ENCODE results near the gene PTPRK. TPM values are rescaled to one million over a fixed set of nuclear protein-coding genes. Genes with fewer than 3 reads are reported as not detected.

The PTPRK gene
- total and polyA plus RNA-seq, 3 experiments from 2014 or later, result 0.74 to 23.0 (median 21.3) TPM

GRCh38 chr6:127956260-127956888 lies 564.0 kb downstream of the PTPRK start:
- peaks cover 0 to 1% (median 0%) of the 10 kb centered on the region in 3 donors for H3K36me3 Mint-ChIP-seq
- H3K4me1 ChIP-seq (ENCODE audit: insufficient read depth, low read length), result peaks cover 34% of the 10 kb centered on the region
- POLR2A ChIA-PET, result no interaction called here
- no peaks in the 10 kb centered on the region for H3K36me3 ChIP-seq (ENCODE audit: insufficient read depth, low read length)
- peak overlapping the region in 1 of 8 donors; percentile 22 for H3K27ac Mint-ChIP-seq
- H3K4me1 Mint-ChIP-seq, result peaks cover 33 to 54% (median 38%) of the 10 kb centered on the region in 3 donors
- no peak overlapping the region for H3K27ac ChIP-seq (ENCODE audit: low read depth, low read length)
- no peak overlapping the region for H3K4me3 Mint-ChIP-seq
- no peaks in the 10 kb centered on the region for H3K9me3 ChIP-seq (ENCODE audit: low read length)
- CTCF ChIA-PET, result interaction anchor here (1.4 to 2.7 kb wide), 3 partner anchors 11 to 16 kb away, joined by 3 to 7 read pairs (median 6); no protein-coding TSS in a partner anchor
- peaks cover 0 to 2% of the 10 kb centered on the region in 2 donors for H3K27me3 Mint-ChIP-seq
- no peak overlapping the region for H3K4me3 ChIP-seq (ENCODE audit: low read length)
- DNase-seq, result no peak
- no peaks in the 10 kb centered on the region for H3K9me3 Mint-ChIP-seq
- H3K27me3 ChIP-seq (ENCODE audit: insufficient read depth, low read length, poor library complexity, severe bottlenecking), result no peaks in the 10 kb centered on the region

DNA sequence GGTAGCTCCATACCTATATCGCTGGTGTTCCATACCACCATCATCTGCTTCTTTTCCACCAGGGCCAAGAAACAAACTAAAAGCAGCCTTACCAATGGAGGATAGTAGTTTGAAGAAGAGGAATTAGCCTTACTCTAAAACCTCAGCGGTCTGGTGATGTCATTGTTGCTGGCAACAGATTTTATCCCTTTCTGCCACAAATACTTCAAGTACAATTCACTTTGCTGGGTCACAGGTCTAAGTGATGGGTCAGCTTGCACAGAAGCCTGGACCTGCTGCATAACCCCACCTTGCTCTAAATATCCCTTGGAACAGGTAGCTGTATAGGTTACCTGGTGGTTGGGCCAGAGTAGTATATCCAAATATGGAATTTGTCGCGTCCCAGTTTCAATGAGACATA lies 566.3 kb downstream of the PTPRK start:
- peaks cover 51 to 68% (median 61%) of the 10 kb centered on the region in 3 donors for H3K4me1 Mint-ChIP-seq
- no peaks in the 10 kb centered on the region for H3K27me3 ChIP-seq (ENCODE audit: insufficient read depth, low read length, poor library complexity, severe bottlenecking)
- no peaks in the 10 kb centered on the region for H3K9me3 Mint-ChIP-seq
- no peak for DNase-seq
- no peaks in the 10 kb centered on the region for H3K36me3 ChIP-seq (ENCODE audit: insufficient read depth, low read length)
- peaks cover 0 to under 1% (median 0%) of the 10 kb centered on the region in 3 donors for H3K36me3 Mint-ChIP-seq
- ChIA-PET POLR2A (interaction anchor here (0.9 to 1.3 kb wide), 4 partner anchors 10 to 19 kb away, joined by 3 to 5 read pairs (median 3); no protein-coding TSS in a partner anchor), CTCF (interaction anchor here (0.7 to 2.7 kb wide), 8 partner anchors 12 to 99 kb away, joined by 3 to 7 read pairs (median 4); no protein-coding TSS in a partner anchor)
- peaks cover 57% of the 10 kb centered on the region for H3K4me1 ChIP-seq (ENCODE audit: insufficient read depth, low read length)
- H3K4me3 Mint-ChIP-seq, result no peak overlapping the region
- H3K4me3 ChIP-seq (ENCODE audit: low read length), result no peak overlapping the region
- H3K27me3 Mint-ChIP-seq, result peaks cover 0 to 2% of the 10 kb centered on the region in 2 donors
- H3K27ac ChIP-seq (ENCODE audit: low read depth, low read length), result no peak overlapping the region
- no peak overlapping the region for H3K27ac Mint-ChIP-seq
- H3K9me3 ChIP-seq (ENCODE audit: low read length), result no peaks in the 10 kb centered on the region

DNA sequence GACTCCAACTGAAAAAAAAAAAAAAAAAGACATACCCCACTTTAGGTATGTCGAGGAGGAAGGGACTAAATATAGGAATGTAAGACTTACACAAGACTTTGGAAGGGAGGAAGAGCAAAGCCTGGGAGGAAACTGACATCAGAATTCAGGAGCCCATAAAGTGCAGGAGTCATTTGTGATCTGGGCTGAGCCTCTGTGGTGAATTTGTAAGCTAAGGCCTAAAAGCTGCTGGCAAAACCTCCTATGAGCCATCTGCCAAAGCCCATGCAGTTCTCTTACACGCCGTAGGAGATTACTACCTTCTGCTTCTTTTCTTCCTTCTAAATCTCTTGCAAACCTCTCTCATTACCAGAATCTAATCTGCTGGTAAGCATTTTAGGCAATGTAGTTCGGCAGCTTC lies 567.6 kb downstream of the PTPRK start:
- peak overlapping the region in 6 of 8 donors; percentile 43 to 94 (median 72) for H3K27ac Mint-ChIP-seq
- no peak overlapping the region for H3K27ac ChIP-seq (ENCODE audit: low read depth, low read length)
- no peak overlapping the region for H3K4me3 ChIP-seq (ENCODE audit: low read length)
- no peaks in the 10 kb centered on the region for H3K9me3 ChIP-seq (ENCODE audit: low read length)
- peaks cover 0 to 1% of the 10 kb centered on the region in 2 donors for H3K27me3 Mint-ChIP-seq
- ChIA-PET POLR2A (interaction anchor here (1.1 to 2.0 kb wide), 4 partner anchors 11 to 34 kb away, joined by 3 to 7 read pairs (median 3); no protein-coding TSS in a partner anchor), CTCF (interaction anchor here (0.7 to 1.8 kb wide), 7 partner anchors 11 to 97 kb away, joined by 3 to 5 read pairs (median 4); no protein-coding TSS in a partner anchor)
- no peaks in the 10 kb centered on the region for H3K9me3 Mint-ChIP-seq
- no peak for DNase-seq
- H3K36me3 Mint-ChIP-seq, result peaks cover 0 to 2% (median 0%) of the 10 kb centered on the region in 3 donors
- H3K4me3 Mint-ChIP-seq, result peak overlapping the region in 3 of 7 donors; percentile 23 to 67 (median 46)
- H3K4me1 ChIP-seq (ENCODE audit: insufficient read depth, low read length), result peaks cover 57% of the 10 kb centered on the region
- H3K4me1 Mint-ChIP-seq, result peaks cover 53 to 73% (median 67%) of the 10 kb centered on the region in 3 donors
- H3K27me3 ChIP-seq (ENCODE audit: insufficient read depth, low read length, poor library complexity, severe bottlenecking), result no peaks in the 10 kb centered on the region
- no peaks in the 10 kb centered on the region for H3K36me3 ChIP-seq (ENCODE audit: insufficient read depth, low read length)

DNA sequence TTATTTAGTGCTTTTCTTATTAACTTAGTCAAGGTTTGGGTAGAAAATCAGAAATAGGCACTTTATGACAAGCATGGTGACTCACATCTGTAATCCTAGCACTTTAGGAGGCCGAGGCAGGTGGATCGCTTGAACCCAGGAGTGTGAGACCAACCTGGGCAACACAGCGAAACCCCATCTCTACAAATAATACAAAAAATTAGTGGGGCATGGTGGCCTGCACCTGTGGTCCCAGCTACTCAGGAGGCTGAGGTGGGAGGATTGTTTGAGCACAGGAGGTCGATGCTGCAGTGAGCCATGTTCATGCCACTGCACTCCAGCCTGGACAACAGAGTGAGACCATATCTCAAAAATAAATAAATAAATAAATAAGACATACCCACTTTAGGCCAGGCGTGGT lies 568.2 kb downstream of the PTPRK start:
- H3K27ac Mint-ChIP-seq, result peak overlapping the region in 7 of 8 donors; percentile 60 to 92 (median 88)
- Histone ChIP-seq H3K36me3 (ENCODE audit: insufficient read depth, low read length) (no peaks in the 10 kb centered on the region), H3K4me1 (ENCODE audit: insufficient read depth, low read length) (peaks cover 57% of the 10 kb centered on the region), H3K9me3 (ENCODE audit: low read length) (no peaks in the 10 kb centered on the region), H3K27ac (ENCODE audit: low read depth, low read length) (no peak overlapping the region), H3K27me3 (ENCODE audit: insufficient read depth, low read length, poor library complexity, severe bottlenecking) (no peaks in the 10 kb centered on the region), H3K4me3 (ENCODE audit: low read length) (peak overlapping the region; percentile 58)
- peaks cover 0 to 2% (median 0%) of the 10 kb centered on the region in 5 donors for H3K9me3 Mint-ChIP-seq
- DNase-seq, result no peak
- peaks cover 57 to 78% (median 72%) of the 10 kb centered on the region in 3 donors for H3K4me1 Mint-ChIP-seq
- CTCF ChIA-PET, result interaction anchor here (1.1 to 1.6 kb wide), 5 partner anchors 10 to 34 kb away, joined by 3 to 5 read pairs (median 4); no protein-coding TSS in a partner anchor
- POLR2A ChIA-PET, result interaction anchor here (0.8 to 2.0 kb wide), 5 partner anchors 9 to 33 kb away, joined by 3 to 7 read pairs (median 3); no protein-coding TSS in a partner anchor
- H3K4me3 Mint-ChIP-seq, result peak overlapping the region; percentile 32 to 85 (median 80)
- H3K27me3 Mint-ChIP-seq, result no peaks in the 10 kb centered on the region
- H3K36me3 Mint-ChIP-seq, result peaks cover 0 to 4% (median 2%) of the 10 kb centered on the region in 3 donors

DNA sequence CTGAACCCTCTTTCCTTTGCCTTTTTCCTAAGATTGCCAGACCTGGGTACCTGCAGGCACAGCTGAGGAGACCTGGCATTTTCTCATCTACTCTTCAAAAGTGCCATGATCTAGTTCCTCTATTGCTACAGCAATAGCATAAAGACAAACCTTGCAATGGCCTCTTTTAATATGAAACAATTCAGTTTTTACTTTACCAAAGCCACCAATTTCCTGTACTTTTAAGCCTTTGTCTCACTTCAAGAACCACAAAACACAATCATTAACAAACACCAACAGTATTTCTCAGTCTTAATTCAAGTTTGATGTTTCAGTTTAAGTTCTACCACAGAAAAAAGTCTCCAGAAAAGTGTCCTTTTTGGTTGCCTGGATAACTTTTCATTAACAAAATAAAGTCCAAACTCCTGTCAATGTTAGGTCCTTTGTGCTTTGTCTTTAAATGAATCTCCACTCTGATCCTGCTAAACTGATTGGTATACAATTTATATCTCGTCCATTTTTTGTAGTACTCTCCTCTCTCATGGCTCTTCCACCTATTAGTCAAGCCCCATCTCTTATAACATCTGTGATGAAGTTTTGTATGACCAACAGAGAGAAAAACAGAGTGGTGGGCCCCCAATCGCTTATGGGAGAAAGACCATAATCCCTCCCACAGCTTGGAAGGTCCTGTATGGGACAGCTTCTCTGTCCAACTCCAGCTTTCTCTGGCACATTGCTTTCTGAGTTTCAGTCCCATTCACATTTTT lies 569.1 kb downstream of the PTPRK start:
- H3K36me3 ChIP-seq (ENCODE audit: insufficient read depth, low read length), result no peaks in the 10 kb centered on the region
- H3K27me3 ChIP-seq (ENCODE audit: insufficient read depth, low read length, poor library complexity, severe bottlenecking), result no peaks in the 10 kb centered on the region
- H3K4me3 Mint-ChIP-seq, result peak overlapping the region; percentile 32 to 85 (median 80)
- ChIA-PET POLR2A (interaction anchor here (0.7 to 2.0 kb wide), 5 partner anchors 8 to 71 kb away, joined by 3 to 7 read pairs (median 3); no protein-coding TSS in a partner anchor), CTCF (interaction anchor here (0.8 to 2.4 kb wide), 6 partner anchors 16 to 44 kb away, joined by 3 to 9 read pairs (median 4); no protein-coding TSS in a partner anchor)
- H3K27me3 Mint-ChIP-seq, result no peaks in the 10 kb centered on the region
- H3K4me3 ChIP-seq (ENCODE audit: low read length), result peak overlapping the region; percentile 58
- peaks cover 59 to 80% (median 77%) of the 10 kb centered on the region in 3 donors for H3K4me1 Mint-ChIP-seq
- H3K9me3 ChIP-seq (ENCODE audit: low read length), result no peaks in the 10 kb centered on the region
- DNase-seq, result peak in 2 of 5 donors; percentile 68 to 74
- H3K27ac Mint-ChIP-seq, result peak overlapping the region; percentile 60 to 92 (median 86)
- peaks cover 0 to 10% (median 2%) of the 10 kb centered on the region in 3 donors for H3K36me3 Mint-ChIP-seq
- H3K27ac ChIP-seq (ENCODE audit: low read depth, low read length), result peak overlapping the region; percentile 34
- peaks cover 0 to 2% (median 0%) of the 10 kb centered on the region in 5 donors for H3K9me3 Mint-ChIP-seq
- peaks cover 57% of the 10 kb centered on the region for H3K4me1 ChIP-seq (ENCODE audit: insufficient read depth, low read length)

DNA sequence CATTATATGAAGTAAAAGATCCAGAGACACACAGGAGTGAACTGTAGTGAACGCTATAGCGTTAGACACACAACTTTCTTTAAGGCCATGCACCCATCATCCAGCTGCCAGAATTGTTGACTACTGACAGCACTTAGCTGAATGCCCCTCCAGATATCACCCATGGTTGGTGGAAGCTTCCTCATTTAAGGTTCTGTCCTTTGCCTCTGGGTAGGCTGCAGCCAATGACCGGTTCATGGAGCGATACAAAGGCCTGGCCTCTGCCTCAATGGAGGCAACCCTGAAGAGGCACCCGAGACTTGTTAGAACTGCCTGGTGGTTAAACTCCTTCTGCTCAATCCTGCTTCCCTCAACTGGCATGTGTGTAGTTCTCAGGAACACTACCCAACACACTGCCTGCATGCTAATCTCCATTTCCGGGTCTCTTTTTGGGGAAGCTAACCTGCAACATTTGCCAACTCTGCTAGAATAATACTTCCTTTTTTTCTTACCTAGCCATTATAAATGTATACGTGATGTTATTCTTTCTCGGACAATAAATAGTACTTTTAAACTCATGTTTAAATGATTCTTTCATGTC lies 569.7 kb downstream of the PTPRK start:
- ChIA-PET CTCF (interaction anchor here (0.8 to 2.4 kb wide), 7 partner anchors 14 to 95 kb away, joined by 3 to 9 read pairs (median 4); partner anchors contain the start of gene THEMIS), POLR2A (interaction anchor here (1.2 to 1.6 kb wide), 4 partner anchors 11 to 23 kb away, joined by 3 to 10 read pairs (median 4); no protein-coding TSS in a partner anchor)
- Histone ChIP-seq H3K9me3 (ENCODE audit: low read length) (no peaks in the 10 kb centered on the region), H3K36me3 (ENCODE audit: insufficient read depth, low read length) (no peaks in the 10 kb centered on the region), H3K27me3 (ENCODE audit: insufficient read depth, low read length, poor library complexity, severe bottlenecking) (no peaks in the 10 kb centered on the region), H3K4me1 (ENCODE audit: insufficient read depth, low read length) (peaks cover 57% of the 10 kb centered on the region), H3K27ac (ENCODE audit: low read depth, low read length) (no peak overlapping the region), H3K4me3 (ENCODE audit: low read length) (peak overlapping the region; percentile 58)
- Mint-ChIP-seq H3K4me3 (peak overlapping the region; percentile 32 to 85 (median 80)), H3K4me1 (peaks cover 57 to 79% (median 76%) of the 10 kb centered on the region in 3 donors), H3K27me3 (no peaks in the 10 kb centered on the region), H3K36me3 (peaks cover 0 to 17% (median 2%) of the 10 kb centered on the region in 3 donors), H3K9me3 (peaks cover 0 to 8% (median 0%) of the 10 kb centered on the region in 5 donors), H3K27ac (peak overlapping the region; percentile 60 to 92 (median 86))
- DNase-seq, result no peak

GRCh38 chr6:127949251-127949650 lies 571.1 kb downstream of the PTPRK start:
- Histone ChIP-seq H3K27me3 (ENCODE audit: insufficient read depth, low read length, poor library complexity, severe bottlenecking) (no peaks in the 10 kb centered on the region), H3K9me3 (ENCODE audit: low read length) (no peaks in the 10 kb centered on the region), H3K4me3 (ENCODE audit: low read length) (no peak overlapping the region), H3K27ac (ENCODE audit: low read depth, low read length) (no peak overlapping the region), H3K36me3 (ENCODE audit: insufficient read depth, low read length) (no peaks in the 10 kb centered on the region), H3K4me1 (ENCODE audit: insufficient read depth, low read length) (peaks cover 45% of the 10 kb centered on the region)
- H3K4me3 Mint-ChIP-seq, result peak overlapping the region in 1 of 7 donors; percentile 8
- H3K36me3 Mint-ChIP-seq, result peaks cover 0 to 24% (median 2%) of the 10 kb centered on the region in 3 donors
- H3K9me3 Mint-ChIP-seq, result peaks cover 0 to 8% (median 0%) of the 10 kb centered on the region in 5 donors
- CTCF ChIA-PET, result interaction anchor here (0.7 to 2.4 kb wide), 5 partner anchors 11 to 93 kb away, joined by 3 to 9 read pairs (median 4); no protein-coding TSS in a partner anchor
- H3K4me1 Mint-ChIP-seq, result peaks cover 45 to 65% (median 62%) of the 10 kb centered on the region in 3 donors
- no peak for DNase-seq
- H3K27me3 Mint-ChIP-seq, result peaks cover 0 to 2% of the 10 kb centered on the region in 2 donors
- POLR2A ChIA-PET, result interaction anchor here (0.7 to 1.6 kb wide), 3 partner anchors 10 to 240 kb away, joined by 3 to 10 read pairs (median 3); no protein-coding TSS in a partner anchor
- H3K27ac Mint-ChIP-seq, result no peak overlapping the region

Measured in CD8-positive, alpha-beta memory T cell (primary cell).